ENCODE data around the gene ITIH4.

ITIH4 gene

GRCh38 chr3:52829906-52830463, 487 bp downstream of the ITIH4 start:
- DNase-seq = no peak

DNA sequence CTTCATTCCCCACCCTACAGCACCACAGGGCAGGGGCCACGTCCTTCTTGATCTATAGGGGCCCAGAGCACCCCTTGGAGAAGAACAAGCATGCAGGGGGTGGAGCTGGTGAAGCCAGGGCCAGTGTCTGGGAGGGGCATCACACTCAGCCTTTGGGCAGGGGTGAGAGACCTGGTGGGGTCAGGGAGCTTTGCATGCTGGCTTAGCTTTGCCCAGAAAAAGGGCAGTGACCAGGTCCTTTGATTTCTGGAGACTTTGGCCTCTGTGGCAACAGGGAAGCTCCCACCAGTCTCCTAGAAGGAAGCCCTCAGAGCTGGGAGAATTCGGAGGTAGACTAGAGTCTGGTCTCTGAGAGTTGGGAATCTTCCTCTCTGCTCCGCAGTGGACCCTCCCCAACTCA, 990 bp downstream of the ITIH4 start:
- DNase-seq = no peak

- no peak for DNase-seq
Measured at GRCh38 chr3:52827866-52828376, 2.6 kb downstream of the ITIH4 start.

GRCh38 chr3:52827441-52827840, 3.0 kb downstream of the ITIH4 start:
- DNase-seq = no peak

- DNase-seq = no peak
Measured at GRCh38 chr3:52824037-52824436, 6.4 kb downstream of the ITIH4 start.

GRCh38 chr3:52822363-52822762, 8.1 kb downstream of the ITIH4 start:
- no peak for DNase-seq

GRCh38 chr3:52820736-52821135, 9.7 kb downstream of the ITIH4 start:
- peak; percentile 74 for DNase-seq

- no peak for DNase-seq
Measured at GRCh38 chr3:52819936-52820335, 10.5 kb downstream of the ITIH4 start.

- no peak for DNase-seq
Measured at GRCh38 chr3:52817860-52818259, 12.6 kb downstream of the ITIH4 start.

DNA sequence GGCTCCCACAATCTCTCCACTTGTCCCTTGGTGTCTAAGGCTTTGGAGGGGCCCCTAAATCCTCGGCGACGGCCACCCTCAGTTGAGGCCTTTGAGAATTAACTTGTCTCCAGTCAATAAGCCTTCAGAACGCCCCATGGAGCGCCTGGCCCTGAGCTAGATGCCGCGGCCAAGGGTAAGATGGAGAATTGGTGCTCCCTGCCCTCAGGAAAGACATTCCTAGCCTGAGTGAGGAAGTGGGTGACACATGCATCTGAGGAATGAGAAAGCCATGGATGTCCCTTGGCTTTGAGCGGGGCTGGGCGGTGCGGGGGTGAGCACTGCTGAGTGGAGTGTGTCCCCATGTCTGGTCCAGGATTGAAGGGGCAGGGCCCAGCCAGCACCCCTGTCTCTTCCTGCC, 13.3 kb downstream of the ITIH4 start:
- no peak for DNase-seq

DNA sequence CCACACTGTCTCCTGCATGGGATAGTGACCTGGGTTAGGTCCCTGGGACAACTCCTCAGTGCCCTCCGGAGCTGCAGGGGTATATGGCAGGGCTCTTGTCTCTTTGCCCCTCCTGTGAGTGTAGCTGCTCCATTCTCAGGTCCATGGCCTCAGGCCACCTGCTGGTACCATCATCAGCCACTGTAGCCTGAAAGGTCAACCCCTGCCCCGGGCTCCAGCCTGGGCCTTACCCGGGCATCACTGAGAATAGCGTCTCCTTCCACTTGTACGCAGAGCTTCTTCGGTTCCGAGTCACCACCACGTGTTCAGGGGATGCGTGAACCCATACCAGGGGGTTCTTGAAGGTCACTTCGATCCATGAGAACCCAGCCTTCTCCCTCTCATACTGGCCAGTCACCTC, 13.8 kb downstream of the ITIH4 start:
- DNase-seq = no peak

DNA sequence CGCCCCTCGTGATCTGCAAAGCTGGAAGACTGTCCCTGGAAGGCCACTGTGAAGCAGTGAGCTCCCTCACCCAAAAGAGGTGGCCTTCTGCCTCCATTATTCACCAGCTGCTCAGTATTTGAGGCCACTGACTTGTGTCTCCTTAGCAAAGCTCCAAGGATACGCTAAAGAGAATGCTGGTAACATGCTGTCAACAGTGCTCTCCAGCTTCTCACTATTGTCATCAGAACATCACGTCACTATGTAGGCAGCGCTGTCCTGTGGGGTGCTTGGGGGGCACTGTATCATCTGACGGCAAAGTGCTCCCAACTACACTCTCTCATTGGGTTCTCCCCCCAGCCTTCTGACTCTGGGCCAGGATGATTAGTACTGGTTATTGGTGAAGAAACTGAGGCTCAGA, 14.3 kb downstream of the ITIH4 start:
- no peak for DNase-seq

DNA sequence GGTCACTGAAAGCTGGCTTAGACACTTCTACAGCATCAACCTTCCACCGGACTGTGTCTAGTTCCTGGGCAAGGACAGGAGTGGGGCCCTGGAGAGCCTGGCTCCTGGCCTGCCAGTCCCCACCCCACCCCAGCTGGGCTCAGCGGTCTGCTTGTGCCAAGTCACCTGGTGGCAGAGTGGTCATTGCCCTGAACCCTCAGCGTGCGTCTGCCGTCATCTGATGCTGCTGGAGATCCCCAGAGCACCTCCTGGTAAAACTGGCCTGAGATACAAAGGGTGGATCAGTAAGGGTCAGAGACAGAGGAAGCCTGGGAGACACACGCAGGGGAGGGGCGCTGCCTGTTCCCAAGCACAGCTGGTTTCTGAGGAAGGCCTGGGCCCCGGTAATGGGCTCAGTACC, 16.7 kb downstream of the ITIH4 start:
- DNase-seq = no peak

GRCh38 chr3:52811452-52812011, 18.9 kb downstream of the ITIH4 start:
- DNase-seq = no peak

GRCh38 chr3:52810923-52811322, 19.5 kb downstream of the ITIH4 start:
- no peak for DNase-seq

DNA sequence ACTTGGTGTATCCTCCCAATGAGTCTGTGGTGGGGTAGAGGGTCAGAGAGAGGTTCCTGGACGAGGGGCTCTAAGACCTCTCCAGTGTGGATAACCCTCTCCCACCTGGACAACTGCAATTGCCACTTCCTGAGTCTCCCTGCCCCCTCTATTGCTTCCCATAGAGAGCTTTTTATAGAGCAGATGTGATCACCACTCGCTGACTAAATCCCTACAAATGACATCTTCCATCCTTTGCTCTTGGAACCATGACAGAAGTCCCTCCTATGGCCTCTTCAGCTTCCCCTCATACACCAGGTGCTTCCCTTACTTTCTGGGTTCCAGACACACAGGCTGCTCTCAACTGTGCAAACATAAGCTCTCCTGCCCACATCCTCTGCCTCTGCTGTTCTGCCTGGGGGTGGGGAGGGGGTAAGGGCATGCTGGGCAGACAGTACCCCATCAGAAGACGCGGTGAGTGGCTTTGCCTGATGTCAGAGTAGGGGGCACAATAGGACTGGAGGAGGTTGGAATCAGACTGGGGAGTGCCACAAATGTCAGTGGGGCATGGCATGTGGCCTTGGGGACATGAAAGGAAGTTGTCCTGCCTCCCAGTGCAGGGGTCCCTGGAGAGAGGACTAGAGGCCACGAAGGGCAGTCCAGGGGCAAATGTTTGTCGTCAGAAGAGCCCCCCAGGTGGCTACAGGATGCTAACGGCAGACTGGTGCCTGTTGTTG, 20.7 kb downstream of the ITIH4 start:
- DNase-seq = no peak

- DNase-seq = no peak
Measured at GRCh38 chr3:52809149-52809548, 21.3 kb downstream of the ITIH4 start.

GRCh38 chr3:52805270-52806039, 25.0 kb downstream of the ITIH4 start:
- no peak for DNase-seq

GRCh38 chr3:52801839-52802238, 28.6 kb downstream of the ITIH4 start:
- no peak for DNase-seq

GRCh38 chr3:52800079-52800478, 30.4 kb downstream of the ITIH4 start:
- DNase-seq = no peak

DNA sequence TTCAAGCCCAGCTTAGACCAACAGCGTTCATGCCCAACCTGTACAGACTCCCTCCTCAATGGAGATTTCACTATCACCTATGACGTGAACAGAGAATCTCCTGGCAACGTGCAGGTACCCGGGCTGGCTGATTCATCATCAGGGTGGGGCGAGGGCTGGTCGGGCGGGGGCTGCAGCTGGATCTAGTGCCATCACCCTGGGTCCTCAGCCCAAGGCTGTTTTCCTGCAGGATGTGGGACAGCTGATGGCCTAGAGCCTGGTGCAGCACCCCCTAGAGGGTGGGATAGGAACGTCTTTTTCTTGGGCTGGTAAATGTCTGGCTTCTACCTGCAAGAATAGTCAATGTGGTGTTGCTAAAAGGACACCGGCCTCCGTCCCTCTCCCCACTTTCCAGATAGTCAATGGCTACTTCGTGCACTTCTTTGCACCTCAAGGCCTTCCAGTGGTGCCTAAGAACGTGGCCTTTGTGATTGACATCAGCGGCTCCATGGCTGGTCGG, 31.4 kb downstream of the ITIH4 start:
- peak; percentile 73 for DNase-seq

DNA sequence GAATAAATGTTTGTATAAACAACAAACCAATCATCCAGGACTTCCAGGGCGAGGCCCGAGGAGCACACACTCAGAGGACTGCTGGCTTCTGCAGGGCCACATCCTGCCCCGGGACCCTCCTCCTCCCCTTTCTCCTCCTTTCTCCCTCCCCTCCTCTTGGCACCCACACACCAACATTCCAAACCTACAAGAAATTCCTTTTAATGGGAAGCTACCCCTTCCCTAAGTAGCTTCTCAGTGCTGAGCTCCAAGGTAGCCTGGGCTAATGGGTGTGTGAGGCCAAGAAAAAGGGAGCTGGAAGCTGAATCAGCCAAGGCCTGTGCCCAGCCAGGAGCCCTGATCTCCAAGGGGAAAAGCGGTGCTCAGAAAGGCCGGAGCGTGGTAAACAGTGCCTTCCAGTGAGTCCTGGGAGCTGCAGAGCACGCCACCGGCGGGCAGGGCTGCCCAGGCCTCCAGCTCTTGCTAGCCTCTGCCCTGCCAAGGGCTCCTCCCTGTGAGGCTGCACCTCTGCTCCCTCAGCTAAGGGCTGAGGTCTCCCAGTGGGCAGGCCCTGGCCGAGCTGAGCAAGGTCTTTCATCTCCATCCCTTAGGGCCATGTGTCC, 32.0 kb downstream of the ITIH4 start:
- no peak for DNase-seq

DNA sequence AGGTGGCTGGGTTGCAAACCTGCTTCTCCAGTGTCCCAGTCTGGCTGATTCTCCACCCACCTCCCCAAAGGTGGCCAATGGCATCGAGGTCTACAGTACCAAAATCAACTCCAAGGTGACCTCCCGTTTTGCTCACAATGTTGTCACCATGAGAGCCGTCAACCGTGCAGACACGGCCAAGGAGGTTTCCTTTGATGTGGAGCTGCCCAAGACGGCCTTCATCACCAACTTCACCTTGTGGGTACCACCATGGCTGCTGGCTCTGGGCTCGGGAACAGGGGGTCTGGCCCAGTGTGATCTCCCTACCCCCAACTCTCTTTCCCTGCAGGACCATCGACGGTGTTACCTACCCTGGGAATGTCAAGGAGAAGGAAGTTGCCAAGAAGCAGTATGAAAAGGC, 34.1 kb downstream of the ITIH4 start:
- no peak for DNase-seq
